Measurements from ENCODE around the gene CD96.

- TF ChIP-seq CTCF (conservative IDR thresholded peaks at IDR 0.05; ENCODE audit: low read length) (no peak), EZH2phosphoT487 (IDR thresholded peaks at IDR 0.05; ENCODE audit: borderline replicate concordance, low read depth, low read length) (no peak)
These were observed 159.4 kb downstream of the CD96 start for GRCh38 chr3:111701292-111701906.

All from OCI-LY7 (cell line).